ENCODE measurements around the gene CWC27. TPM values are rescaled to one million over a fixed set of nuclear protein-coding genes. Genes with fewer than 3 reads are reported as not detected.
"Not testable (repeated sequence)": the region's sequence is repeated elsewhere in the genome, so short reads cannot be mapped to it uniquely, and the experiment has no call there.

The CWC27 gene
- total RNA-seq, 1 donor from 2014 or later = 33.4 TPM

DNA sequence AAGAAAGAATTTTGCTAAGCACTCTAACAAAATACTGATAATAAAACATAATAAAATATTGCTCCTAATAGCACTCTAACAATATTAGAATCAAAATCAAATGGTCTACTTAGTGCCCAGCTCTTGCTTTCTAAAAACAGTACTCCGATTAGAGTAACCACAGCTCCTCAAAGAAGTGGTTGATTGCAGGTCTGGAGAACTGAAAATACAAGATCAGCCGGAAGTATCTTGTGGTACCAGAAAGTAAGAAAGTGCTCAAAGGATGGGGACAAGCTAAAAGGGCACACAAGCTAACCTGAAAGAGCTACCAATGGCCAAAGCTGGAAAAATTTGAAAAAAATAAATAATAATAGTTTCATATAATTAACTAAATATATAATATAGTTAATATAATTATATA, 119.2 kb downstream of the CWC27 start:
- Mint-ChIP-seq H3K27me3 (no peaks in the 10 kb centered on the region), H3K9me3 (ENCODE audit: low read depth) (no peaks in the 10 kb centered on the region), H3K4me1 (ENCODE audit: low read depth) (peaks cover 2% of the 10 kb centered on the region), H3K27ac (no peak overlapping the region), H3K36me3 (ENCODE audit: insufficient read depth) (peaks cover 2% of the 10 kb centered on the region), H3K4me3 (ENCODE audit: low read depth) (no peak overlapping the region)
- DNase-seq (ENCODE audit: low spot score, unreplicated experiment) = no peak
- TF ChIP-seq, protein P1, sequence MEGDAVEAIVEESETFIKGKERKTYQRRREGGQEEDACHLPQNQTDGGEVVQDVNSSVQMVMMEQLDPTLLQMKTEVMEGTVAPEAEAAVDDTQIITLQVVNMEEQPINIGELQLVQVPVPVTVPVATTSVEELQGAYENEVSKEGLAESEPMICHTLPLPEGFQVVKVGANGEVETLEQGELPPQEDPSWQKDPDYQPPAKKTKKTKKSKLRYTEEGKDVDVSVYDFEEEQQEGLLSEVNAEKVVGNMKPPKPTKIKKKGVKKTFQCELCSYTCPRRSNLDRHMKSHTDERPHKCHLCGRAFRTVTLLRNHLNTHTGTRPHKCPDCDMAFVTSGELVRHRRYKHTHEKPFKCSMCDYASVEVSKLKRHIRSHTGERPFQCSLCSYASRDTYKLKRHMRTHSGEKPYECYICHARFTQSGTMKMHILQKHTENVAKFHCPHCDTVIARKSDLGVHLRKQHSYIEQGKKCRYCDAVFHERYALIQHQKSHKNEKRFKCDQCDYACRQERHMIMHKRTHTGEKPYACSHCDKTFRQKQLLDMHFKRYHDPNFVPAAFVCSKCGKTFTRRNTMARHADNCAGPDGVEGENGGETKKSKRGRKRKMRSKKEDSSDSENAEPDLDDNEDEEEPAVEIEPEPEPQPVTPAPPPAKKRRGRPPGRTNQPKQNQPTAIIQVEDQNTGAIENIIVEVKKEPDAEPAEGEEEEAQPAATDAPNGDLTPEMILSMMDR (IDR thresholded peaks at IDR 0.05; ENCODE audit: unreplicated experiment) = no peak

DNA sequence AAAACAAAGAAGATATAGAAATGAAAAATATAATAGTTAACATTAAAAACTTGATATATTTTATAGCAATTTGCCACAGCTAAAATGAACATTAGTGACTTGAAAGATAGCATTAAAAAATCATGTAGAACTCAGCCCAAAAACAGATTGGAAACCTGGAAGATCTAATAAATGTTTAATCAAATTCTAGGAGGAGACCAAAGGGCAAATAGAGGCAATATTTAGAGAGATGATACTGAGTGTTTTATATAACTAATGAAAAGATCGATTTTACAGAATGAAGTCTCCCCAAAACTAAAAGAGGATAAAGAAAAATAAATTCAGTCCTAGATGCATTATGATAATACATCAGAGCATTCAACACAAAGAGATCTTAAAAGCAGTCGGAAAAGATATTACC, 127.0 kb downstream of the CWC27 start:
- Mint-ChIP-seq H3K4me3 (ENCODE audit: low read depth) (no peak overlapping the region), H3K36me3 (ENCODE audit: insufficient read depth) (peaks cover 16% of the 10 kb centered on the region), H3K27ac (no peak overlapping the region), H3K27me3 (no peaks in the 10 kb centered on the region), H3K9me3 (ENCODE audit: low read depth) (peaks cover 7% of the 10 kb centered on the region), H3K4me1 (ENCODE audit: low read depth) (no peaks in the 10 kb centered on the region)
- DNase-seq (ENCODE audit: low spot score, unreplicated experiment) = no peak
- TF ChIP-seq, protein P1 (IDR thresholded peaks at IDR 0.05; ENCODE audit: unreplicated experiment) = no peak

DNA sequence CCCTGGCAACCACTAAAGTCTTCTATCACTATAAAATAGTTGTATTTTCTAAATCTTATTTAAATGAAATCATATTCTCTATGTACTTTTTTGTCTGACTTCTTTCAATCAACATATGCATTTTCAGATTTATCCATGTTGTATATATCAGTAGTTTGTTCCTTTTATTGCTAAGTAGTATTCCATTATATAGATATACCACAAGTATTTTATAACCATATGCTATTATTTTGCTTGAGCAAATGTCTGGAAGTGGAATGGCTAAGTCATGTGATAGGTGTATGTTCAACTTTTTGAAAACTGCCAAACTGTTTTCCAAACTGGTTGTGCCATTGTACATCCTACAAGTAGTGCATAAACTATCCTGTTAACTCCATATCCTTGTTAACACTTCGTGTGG, 131.1 kb downstream of the CWC27 start:
- TF ChIP-seq, protein P1 (IDR thresholded peaks at IDR 0.05; ENCODE audit: unreplicated experiment) = no peak
- H3K27me3 Mint-ChIP-seq = no peaks in the 10 kb centered on the region
- no peak overlapping the region for H3K27ac Mint-ChIP-seq
- peaks cover 18% of the 10 kb centered on the region for H3K36me3 Mint-ChIP-seq (ENCODE audit: insufficient read depth)
- H3K4me1 Mint-ChIP-seq (ENCODE audit: low read depth) = no peaks in the 10 kb centered on the region
- DNase-seq (ENCODE audit: low spot score, unreplicated experiment) = no peak
- peaks cover 8% of the 10 kb centered on the region for H3K9me3 Mint-ChIP-seq (ENCODE audit: low read depth)
- H3K4me3 Mint-ChIP-seq (ENCODE audit: low read depth) = no peak overlapping the region

DNA sequence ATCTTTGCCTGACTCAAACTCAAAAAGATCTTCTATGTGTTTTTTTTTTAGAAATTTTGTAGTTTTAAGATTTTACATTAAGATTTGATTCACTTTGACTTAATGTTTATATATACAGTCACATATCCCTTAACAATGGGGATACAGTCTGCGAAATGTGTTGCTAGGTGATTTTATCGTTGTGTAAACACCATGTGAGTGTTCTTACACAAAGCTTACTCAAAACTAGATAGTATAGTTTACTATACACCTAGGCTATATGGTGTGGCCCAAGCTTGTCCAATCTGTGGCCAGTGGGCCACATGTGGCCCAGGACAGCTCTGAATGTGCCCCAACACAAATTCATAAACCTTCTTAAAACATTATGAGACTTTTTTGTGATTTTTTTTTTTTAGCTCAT, 131.9 kb downstream of the CWC27 start:
- TF ChIP-seq, protein P1 (IDR thresholded peaks at IDR 0.05; ENCODE audit: unreplicated experiment) = no peak
- DNase-seq (ENCODE audit: low spot score, unreplicated experiment) = no peak
- Mint-ChIP-seq H3K27ac (no peak overlapping the region), H3K27me3 (no peaks in the 10 kb centered on the region), H3K36me3 (ENCODE audit: insufficient read depth) (peaks cover 20% of the 10 kb centered on the region), H3K4me3 (ENCODE audit: low read depth) (no peak overlapping the region), H3K9me3 (ENCODE audit: low read depth) (peaks cover 8% of the 10 kb centered on the region), H3K4me1 (ENCODE audit: low read depth) (no peaks in the 10 kb centered on the region)

DNA sequence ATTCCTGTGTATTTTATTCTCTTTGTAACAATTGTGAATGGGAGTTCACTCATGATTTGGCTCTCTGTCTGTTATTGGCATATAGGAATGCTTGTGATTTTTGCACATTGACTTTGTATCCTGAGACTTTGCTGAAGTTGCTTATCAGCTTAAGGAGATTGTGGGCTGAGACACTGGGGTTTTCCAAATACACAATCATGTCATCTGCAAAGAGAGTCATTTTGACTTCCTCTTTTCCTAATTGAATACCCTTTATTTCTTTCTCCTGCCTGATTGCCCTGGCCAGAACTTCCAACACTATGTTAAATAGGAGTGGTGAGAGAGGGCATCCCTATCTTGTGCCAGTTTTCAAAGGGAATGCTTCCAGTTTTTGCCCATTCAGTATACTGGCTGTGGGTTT, 138.7 kb downstream of the CWC27 start:
- not testable (repeated sequence) for DNase-seq (ENCODE audit: low spot score, unreplicated experiment); H3K4me1 Mint-ChIP-seq (ENCODE audit: low read depth); H3K4me3 Mint-ChIP-seq (ENCODE audit: low read depth); H3K27me3 Mint-ChIP-seq; H3K27ac Mint-ChIP-seq
- Mint-ChIP-seq H3K36me3 (ENCODE audit: insufficient read depth) (peaks cover 34% of the 10 kb centered on the region), H3K9me3 (ENCODE audit: low read depth) (peaks cover 30% of the 10 kb centered on the region)

DNA sequence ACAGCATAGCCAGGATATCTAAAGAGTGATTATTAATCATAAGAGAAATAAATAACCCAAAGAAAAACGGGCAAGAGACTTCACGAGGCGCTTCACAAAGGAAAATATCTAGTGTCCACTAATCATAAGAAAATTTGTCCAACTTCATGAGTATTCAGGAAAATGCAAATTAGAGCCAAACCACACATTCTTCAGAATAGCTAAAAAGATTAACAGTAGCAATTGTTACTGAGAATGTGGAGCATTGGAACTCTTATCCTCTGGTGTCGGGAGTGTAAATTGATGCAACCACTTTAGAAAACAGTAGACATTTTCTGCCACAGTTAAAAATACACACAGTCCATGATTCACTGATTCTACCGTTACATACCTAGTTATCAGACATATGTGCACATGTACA, 145.7 kb downstream of the CWC27 start:
- Mint-ChIP-seq H3K4me3 (ENCODE audit: low read depth) (no peak overlapping the region), H3K27me3 (no peaks in the 10 kb centered on the region), H3K27ac (no peak overlapping the region), H3K36me3 (ENCODE audit: insufficient read depth) (peaks cover 14% of the 10 kb centered on the region), H3K9me3 (ENCODE audit: low read depth) (peaks cover 27% of the 10 kb centered on the region), H3K4me1 (ENCODE audit: low read depth) (no peaks in the 10 kb centered on the region)
- TF ChIP-seq, protein P1 (IDR thresholded peaks at IDR 0.05; ENCODE audit: unreplicated experiment) = no peak
- no peak for DNase-seq (ENCODE audit: low spot score, unreplicated experiment)
